DND-41 (cell line): ENCODE data around the gene SLC44A2.

Source experiments
- ATAC-seq: fragments of 200-7000 bp; cut with Tn5 transposase; 3 replicates; pipeline ENCODE4 v1.9.1; 2021; ENCODE audit warnings: low read depth; ENCODE audit not compliant: insufficient read depth
- DNase-seq: peaks from one replicate; pipeline ENCODE4 v3.0.0-alpha.2; 2020
- H2AFZ ChIP-seq: 2 replicates; pipeline ENCODE4 v1.6.0; 2012; ENCODE audit warnings: low read depth, low read length
- H3K27ac ChIP-seq: 2 replicates; pipeline ENCODE4 v1.5.1; 2012; ENCODE audit warnings: low read length, inconsistent platforms
- H3K27me3 ChIP-seq: fragments of 200-600 bp; sonication (generic); 2 replicates; pipeline ENCODE4 v1.6.0; 2012; ENCODE audit warnings: low read length, mild to moderate bottlenecking, inconsistent platforms; ENCODE audit not compliant: insufficient read depth, poor library complexity
- H3K36me3 ChIP-seq: 2 replicates; pipeline ENCODE4 v1.5.1; 2012; ENCODE audit warnings: low read length, inconsistent platforms; ENCODE audit not compliant: insufficient read depth
- H3K4me1 ChIP-seq: 2 replicates; pipeline ENCODE4 v1.5.1; 2012; ENCODE audit warnings: mild to moderate bottlenecking, low read length; ENCODE audit not compliant: insufficient read depth
- H3K4me2 ChIP-seq: 2 replicates; pipeline ENCODE4 v1.6.0; 2012; ENCODE audit warnings: mild to moderate bottlenecking, moderate library complexity, low read length, inconsistent platforms; ENCODE audit not compliant: insufficient read depth
- H3K4me3 ChIP-seq, 2 experiments: fragments of 200-600 bp in 1 of 2; shearing (Covaris generic) in 1 of 2; 2 replicates each; pipeline ENCODE4 v1.5.1; 2012 to 2016; ENCODE audit warnings: inconsistent platforms in 2 of 2, low read length in 2 of 2, mild to moderate bottlenecking in 2 of 2, low read depth in 1 of 2, moderate library complexity in 1 of 2
- H3K79me2 ChIP-seq: 2 replicates; pipeline ENCODE4 v1.6.0; 2012; ENCODE audit warnings: low read length, inconsistent platforms; ENCODE audit not compliant: insufficient read depth
- H3K9ac ChIP-seq: 2 replicates; pipeline ENCODE4 v1.6.0; 2012; ENCODE audit warnings: low read depth, mild to moderate bottlenecking, inconsistent platforms, low read length, moderate library complexity
- H3K9me3 ChIP-seq: 2 replicates; pipeline ENCODE4 v1.5.1; 2012; ENCODE audit warnings: low read length, moderate library complexity, mild to moderate bottlenecking, inconsistent platforms; ENCODE audit not compliant: insufficient read depth, severe bottlenecking
- H4K20me1 ChIP-seq: 2 replicates; pipeline ENCODE4 v1.6.0; 2012; ENCODE audit warnings: low read length; ENCODE audit not compliant: insufficient read depth
- EZH2 ChIP-seq: IDR thresholded peaks from 3 replicates; pipeline ENCODE4 v1.6.1; 2012; ENCODE audit warnings: borderline replicate concordance, low read depth, mild to moderate bottlenecking, moderate library complexity, low read length, inconsistent platforms; ENCODE audit not compliant: severe bottlenecking
- TF ChIP-seq, protein P1 (sequence below): IDR thresholded peaks from 2 replicates; pipeline ENCODE4 v1.5.1; 2012; ENCODE audit warnings: borderline replicate concordance, low read length, moderate library complexity, mild to moderate bottlenecking; ENCODE audit not compliant: poor library complexity, severe bottlenecking; ENCODE audit errors: extremely low read depth

Gene SLC44A2

GRCh38 chr19:10615429-10616023, 9.8 kb upstream of the SLC44A2 start:
- H3K4me2 ChIP-seq = no peak overlapping the region
- no peaks in the 10 kb centered on the region for H3K4me1 ChIP-seq
- peaks cover 7% of the 10 kb centered on the region for H3K36me3 ChIP-seq
- no peak overlapping the region for H3K4me3 ChIP-seq
- no peaks in the 10 kb centered on the region for H3K27me3 ChIP-seq
- TF ChIP-seq EZH2 = no peak
- TF ChIP-seq, protein P1, sequence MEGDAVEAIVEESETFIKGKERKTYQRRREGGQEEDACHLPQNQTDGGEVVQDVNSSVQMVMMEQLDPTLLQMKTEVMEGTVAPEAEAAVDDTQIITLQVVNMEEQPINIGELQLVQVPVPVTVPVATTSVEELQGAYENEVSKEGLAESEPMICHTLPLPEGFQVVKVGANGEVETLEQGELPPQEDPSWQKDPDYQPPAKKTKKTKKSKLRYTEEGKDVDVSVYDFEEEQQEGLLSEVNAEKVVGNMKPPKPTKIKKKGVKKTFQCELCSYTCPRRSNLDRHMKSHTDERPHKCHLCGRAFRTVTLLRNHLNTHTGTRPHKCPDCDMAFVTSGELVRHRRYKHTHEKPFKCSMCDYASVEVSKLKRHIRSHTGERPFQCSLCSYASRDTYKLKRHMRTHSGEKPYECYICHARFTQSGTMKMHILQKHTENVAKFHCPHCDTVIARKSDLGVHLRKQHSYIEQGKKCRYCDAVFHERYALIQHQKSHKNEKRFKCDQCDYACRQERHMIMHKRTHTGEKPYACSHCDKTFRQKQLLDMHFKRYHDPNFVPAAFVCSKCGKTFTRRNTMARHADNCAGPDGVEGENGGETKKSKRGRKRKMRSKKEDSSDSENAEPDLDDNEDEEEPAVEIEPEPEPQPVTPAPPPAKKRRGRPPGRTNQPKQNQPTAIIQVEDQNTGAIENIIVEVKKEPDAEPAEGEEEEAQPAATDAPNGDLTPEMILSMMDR = no peak
- peaks cover 66% of the 10 kb centered on the region for H3K79me2 ChIP-seq
- peaks cover 8% of the 10 kb centered on the region for H4K20me1 ChIP-seq
- H3K9me3 ChIP-seq = no peaks in the 10 kb centered on the region
- H2AFZ ChIP-seq = no peak overlapping the region
- ATAC-seq (no peak), DNase-seq (no peak)
- H3K27ac ChIP-seq = no peak overlapping the region
- H3K9ac ChIP-seq = no peak overlapping the region

- Histone ChIP-seq H3K4me1 (no peaks in the 10 kb centered on the region), H3K27ac (no peak overlapping the region), H3K9ac (no peak overlapping the region), H3K4me3 (no peak overlapping the region), H4K20me1 (peaks cover 12% of the 10 kb centered on the region), H3K36me3 (peaks cover 10% of the 10 kb centered on the region), H3K79me2 (peaks cover 64% of the 10 kb centered on the region), H3K27me3 (no peaks in the 10 kb centered on the region), H2AFZ (no peak overlapping the region), H3K4me2 (no peak overlapping the region), H3K9me3 (no peaks in the 10 kb centered on the region)
- TF ChIP-seq, protein P1 = no peak
- TF ChIP-seq EZH2 = no peak
- no peak for ATAC-seq
- DNase-seq = no peak
These were observed 7.8 kb upstream of the SLC44A2 start for GRCh38 chr19:10617409-10618121.

DNA sequence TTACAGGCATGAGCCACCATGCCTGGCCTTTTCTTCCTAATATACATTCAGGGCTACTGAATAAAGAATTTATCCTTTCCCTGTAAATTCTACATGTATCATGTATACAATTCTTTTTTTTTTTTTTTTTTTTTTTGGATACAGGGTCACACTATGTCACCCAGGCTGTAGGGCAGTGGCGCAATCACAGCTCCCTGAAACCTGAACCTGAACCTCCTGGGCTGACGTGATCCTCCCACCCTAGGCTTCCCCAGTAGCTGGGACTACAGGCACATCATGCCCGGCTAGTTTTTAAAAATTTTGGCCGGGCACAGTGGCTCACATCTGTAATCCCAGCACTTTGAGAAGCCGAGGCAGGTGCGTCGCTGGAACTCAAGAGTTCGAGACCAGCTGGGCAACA, 6.5 kb upstream of the SLC44A2 start:
- Histone ChIP-seq H4K20me1 (peaks cover 18% of the 10 kb centered on the region), H3K27me3 (no peaks in the 10 kb centered on the region), H2AFZ (no peak overlapping the region), H3K4me2 (no peak overlapping the region), H3K27ac (no peak overlapping the region), H3K4me1 (no peaks in the 10 kb centered on the region), H3K9me3 (no peaks in the 10 kb centered on the region), H3K36me3 (peaks cover 10% of the 10 kb centered on the region), H3K4me3 (no peak overlapping the region), H3K9ac (no peak overlapping the region), H3K79me2 (peaks cover 57% of the 10 kb centered on the region)
- ATAC-seq = no peak
- no peak for DNase-seq
- TF ChIP-seq EZH2 = no peak
- TF ChIP-seq, protein P1 = no peak
